ENCODE results near the gene EXOC4. TPM values are rescaled to one million over a fixed set of nuclear protein-coding genes. Genes with fewer than 3 reads are reported as not detected.

EXOC4 gene
- total RNA-seq, 4 donors from 2014 or later, result 30.7 to 62.4 (median 40.4) TPM

DNA sequence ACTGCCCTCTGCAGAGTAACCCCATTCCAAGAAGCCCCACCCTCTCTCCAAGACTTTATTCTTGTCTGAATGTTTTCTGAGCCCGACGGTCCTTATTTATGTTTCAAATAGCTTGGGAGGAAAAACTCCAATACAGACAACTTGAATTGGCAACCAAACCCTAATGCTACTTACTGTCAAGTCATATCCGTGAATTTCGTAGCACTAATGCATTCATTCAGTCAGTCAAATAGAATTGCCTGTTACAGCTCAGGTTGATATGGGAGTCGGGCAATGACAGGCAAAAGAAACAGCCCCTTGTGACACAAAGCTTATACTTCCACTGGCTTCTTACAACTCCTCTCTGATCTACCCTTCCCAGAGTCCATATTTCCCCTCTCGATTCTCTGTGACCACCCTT, 815.8 kb downstream of the EXOC4 start:
- no peak overlapping the region for H3K4me3 ChIP-seq
- H3K9me3 ChIP-seq, result no peaks in the 10 kb centered on the region
- no peak for DNase-seq
- H3K27me3 ChIP-seq, result no peaks in the 10 kb centered on the region
- intact Hi-C loops (cut with DNase I), result no loop called here
- no peak for TF ChIP-seq POLR2A (IDR thresholded peaks at IDR 0.05)
- TF ChIP-seq CTCF (IDR thresholded peaks at IDR 0.05), result no peak
- no peaks in the 10 kb centered on the region for H3K4me1 ChIP-seq
- peaks cover 0 to 26% (median 0%) of the 10 kb centered on the region in 3 donors for H3K36me3 ChIP-seq
- 92 to 97% methylated on average over 6 of the region's 6 CpGs for WGBS, 2 donors
- no peak overlapping the region for H3K27ac ChIP-seq

DNA sequence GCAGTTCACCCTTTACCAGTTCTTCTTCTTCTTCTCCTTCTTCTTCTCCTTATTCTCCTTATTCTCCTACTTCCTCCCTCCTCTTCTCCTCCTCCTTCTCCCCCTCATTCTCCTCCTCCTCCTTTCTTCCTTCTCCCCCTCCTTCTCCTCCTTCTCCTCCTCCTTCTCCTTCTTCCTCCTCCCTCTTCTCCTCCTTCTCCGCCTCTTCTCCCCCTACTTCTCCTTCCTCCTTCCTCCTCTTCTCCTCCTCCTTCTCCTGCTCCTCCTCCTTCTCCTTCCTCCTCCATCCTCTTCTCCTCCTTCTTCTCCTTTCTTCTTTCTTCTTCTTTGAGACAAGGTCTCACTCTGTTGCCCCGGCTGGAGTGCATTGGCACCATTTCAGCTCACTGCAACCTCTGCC, 816.3 kb downstream of the EXOC4 start:
- TF ChIP-seq CTCF (IDR thresholded peaks at IDR 0.05), result no peak
- no peak for TF ChIP-seq POLR2A (IDR thresholded peaks at IDR 0.05)
- H3K9me3 ChIP-seq, result no peaks in the 10 kb centered on the region
- H3K27me3 ChIP-seq, result no peaks in the 10 kb centered on the region
- no peak overlapping the region for H3K4me3 ChIP-seq
- 93 to 100% methylated on average over 1 to 2 of the region's 2 CpGs for WGBS, 2 donors
- H3K4me1 ChIP-seq, result no peaks in the 10 kb centered on the region
- peaks cover 0 to 24% (median 0%) of the 10 kb centered on the region in 3 donors for H3K36me3 ChIP-seq
- H3K27ac ChIP-seq, result no peak overlapping the region
- no peak for DNase-seq
- intact Hi-C loops (cut with DNase I), result no loop called here

DNA sequence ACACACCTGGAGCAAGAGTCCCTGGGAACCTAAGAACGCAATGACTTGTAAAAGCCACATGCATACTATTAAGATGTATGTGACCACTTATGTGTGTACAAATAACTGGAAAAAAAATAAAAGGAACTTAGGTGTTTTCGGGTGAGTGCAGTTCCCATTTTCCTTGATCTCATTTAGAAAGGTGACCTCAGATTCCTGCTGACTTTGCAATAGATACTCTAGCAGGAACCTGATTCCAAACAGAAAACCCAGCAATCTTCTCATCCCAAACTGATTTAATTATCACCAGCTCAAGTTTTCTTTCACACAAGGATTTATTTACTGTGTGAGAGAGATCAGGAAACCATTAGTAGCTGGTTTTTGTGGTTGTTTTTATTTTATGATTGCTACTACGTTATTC, 817.8 kb downstream of the EXOC4 start:
- no peak for DNase-seq
- 80 to 92% methylated on average over 3 of the region's 3 CpGs for WGBS, 2 donors
- Histone ChIP-seq H3K4me3 (no peak overlapping the region), H3K27ac (no peak overlapping the region), H3K9me3 (no peaks in the 10 kb centered on the region), H3K27me3 (no peaks in the 10 kb centered on the region), H3K36me3 (peaks cover 0 to 20% (median 0%) of the 10 kb centered on the region in 3 donors), H3K4me1 (no peaks in the 10 kb centered on the region)
- no peak for TF ChIP-seq POLR2A (IDR thresholded peaks at IDR 0.05)
- TF ChIP-seq CTCF (IDR thresholded peaks at IDR 0.05), result no peak
- intact Hi-C loops (cut with DNase I), result no loop called here

DNA sequence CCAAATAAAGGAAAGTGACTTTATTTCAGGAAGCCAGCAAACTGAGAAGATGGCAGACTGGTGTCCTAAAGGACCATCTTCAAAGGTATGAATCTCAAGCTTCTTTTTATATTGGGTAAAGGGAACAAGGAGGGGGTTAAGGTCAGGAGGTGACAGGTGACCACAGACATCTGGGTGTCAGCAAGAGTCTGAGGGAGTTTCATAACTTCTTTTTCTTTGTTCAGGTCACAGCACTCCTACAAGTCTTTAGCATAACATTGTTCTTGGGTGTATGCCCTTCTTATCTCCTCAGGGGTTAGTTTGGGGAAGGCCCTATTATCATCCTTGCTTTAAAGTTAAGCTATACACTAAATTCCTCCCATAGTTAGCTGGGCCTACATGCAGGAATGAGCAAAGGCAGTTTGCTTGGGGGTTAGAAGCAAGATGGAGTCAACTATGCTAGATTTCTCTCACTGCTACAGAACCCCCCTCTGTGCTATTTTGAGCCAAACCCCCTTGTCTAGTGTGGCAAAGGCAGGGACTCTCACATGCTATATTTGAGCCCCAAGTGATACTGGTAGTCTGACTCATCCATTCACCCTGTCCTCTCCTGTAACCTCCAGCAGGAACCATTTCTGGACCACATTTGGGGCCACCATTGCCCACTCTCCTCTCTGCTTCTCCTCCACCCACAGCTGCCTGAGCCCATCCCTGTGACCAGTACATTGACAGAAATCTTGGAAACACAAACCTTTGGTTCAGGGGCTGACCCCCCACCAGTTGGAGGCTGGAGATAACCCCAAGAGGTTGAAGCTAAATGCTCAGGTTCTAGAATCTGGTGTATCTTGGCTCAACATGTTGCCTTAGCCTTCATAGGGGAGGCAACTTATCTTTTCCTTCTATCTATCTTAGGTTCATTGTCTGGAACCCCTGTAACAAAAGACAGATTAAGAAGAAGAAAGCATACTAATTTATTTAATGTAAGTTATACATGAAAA, 818.8 kb downstream of the EXOC4 start:
- Histone ChIP-seq H3K4me1 (no peaks in the 10 kb centered on the region), H3K4me3 (no peak overlapping the region), H3K27ac (no peak overlapping the region), H3K27me3 (no peaks in the 10 kb centered on the region), H3K9me3 (no peaks in the 10 kb centered on the region), H3K36me3 (peaks cover 0 to 14% (median 0%) of the 10 kb centered on the region in 3 donors)
- DNase-seq, result no peak
- intact Hi-C loops (cut with DNase I), result no loop called here
- no peak for TF ChIP-seq CTCF (IDR thresholded peaks at IDR 0.05)
- no peak for TF ChIP-seq POLR2A (IDR thresholded peaks at IDR 0.05)

GRCh38 chr7:134073276-134073675, 820.4 kb downstream of the EXOC4 start:
- 85 to 91% methylated on average over 5 to 6 of the region's 6 CpGs for WGBS, 2 donors
- Histone ChIP-seq H3K4me1 (no peaks in the 10 kb centered on the region), H3K36me3 (peaks cover 0 to 13% (median 0%) of the 10 kb centered on the region in 3 donors), H3K9me3 (no peaks in the 10 kb centered on the region), H3K27ac (no peak overlapping the region), H3K4me3 (no peak overlapping the region), H3K27me3 (no peaks in the 10 kb centered on the region)
- no peak for TF ChIP-seq POLR2A (IDR thresholded peaks at IDR 0.05)
- TF ChIP-seq CTCF (IDR thresholded peaks at IDR 0.05), result no peak
- DNase-seq, result no peak
- intact Hi-C loops (cut with DNase I), result no loop called here
